OCI-LY1 (cell line): ENCODE measurements around the gene BCKDK.

Source experiments
- H2AFZ ChIP-seq: fragments of 200-600 bp; sonication (generic), shearing (Covaris generic); 2 replicates; pipeline ENCODE4 v1.6.0; 2014; ENCODE audit warnings: antibody characterized with exemption, mild to moderate bottlenecking, low read length
- H3F3A ChIP-seq: fragments of 200-600 bp; sonication (generic), shearing (Covaris generic); 2 replicates; pipeline ENCODE4 v1.6.0; 2014; ENCODE audit warnings: mild to moderate bottlenecking, antibody characterized with exemption, low read length, moderate library complexity; ENCODE audit not compliant: insufficient read depth
- H3K27ac ChIP-seq: fragments of 200-600 bp; sonication (generic); 2 replicates; pipeline ENCODE4 v1.5.1; 2014; ENCODE audit warnings: low read length, mixed run types, mild to moderate bottlenecking, low read depth; ENCODE audit not compliant: poor library complexity, severe bottlenecking
- H3K27me3 ChIP-seq: fragments of 200-600 bp; sonication (generic); 2 replicates; pipeline ENCODE4 v1.6.0; 2014; ENCODE audit warnings: antibody characterized with exemption, mild to moderate bottlenecking, low read length, moderate library complexity; ENCODE audit not compliant: insufficient read depth
- H3K36me3 ChIP-seq: fragments of 200-600 bp; sonication (generic); 2 replicates; pipeline ENCODE4 v1.6.1; 2014; ENCODE audit warnings: mild to moderate bottlenecking, antibody characterized with exemption, low read length, moderate library complexity, mixed read lengths; ENCODE audit not compliant: insufficient read depth
- H3K4me1 ChIP-seq: fragments of 200-600 bp; sonication (generic); 2 replicates; pipeline ENCODE4 v1.5.1; 2014; ENCODE audit warnings: mild to moderate bottlenecking, low read length, moderate library complexity; ENCODE audit not compliant: insufficient read depth, severe bottlenecking
- H3K4me2 ChIP-seq: fragments of 200-600 bp; sonication (generic), shearing (Covaris generic); 2 replicates; pipeline ENCODE4 v1.6.1; 2014; ENCODE audit warnings: low read length
- H3K4me3 ChIP-seq: fragments of 200-600 bp; sonication (generic); 2 replicates; pipeline ENCODE4 v1.5.1; 2014; ENCODE audit warnings: low read length, low read depth, mild to moderate bottlenecking, mixed read lengths; ENCODE audit not compliant: poor library complexity, severe bottlenecking
- H3K79me2 ChIP-seq: fragments of 200-600 bp; shearing (Covaris generic); 2 replicates; pipeline ENCODE4 v1.6.1; 2016; ENCODE audit warnings: mixed run types, low read length, mixed read lengths; ENCODE audit not compliant: insufficient read depth
- H3K9ac ChIP-seq: fragments of 200-600 bp; sonication (generic), shearing (Covaris generic); 2 replicates; pipeline ENCODE4 v1.6.1; 2014; ENCODE audit warnings: mild to moderate bottlenecking, low read length, mixed read lengths
- H3K9me2 ChIP-seq: fragments of 200-600 bp; sonication (generic), shearing (Covaris generic); 2 replicates; pipeline ENCODE4 v1.6.1; 2014; ENCODE audit warnings: low read depth, mild to moderate bottlenecking, low read length, mixed read lengths
- H3K9me3 ChIP-seq: fragments of 200-600 bp; shearing (Covaris generic); 2 replicates; pipeline ENCODE4 v1.6.1; 2014; ENCODE audit warnings: low read length, mixed read lengths
- H4K20me1 ChIP-seq: fragments of 200-600 bp; sonication (generic), shearing (Covaris generic); 2 replicates; pipeline ENCODE4 v1.6.0; 2016; ENCODE audit warnings: mild to moderate bottlenecking, low read length; ENCODE audit not compliant: insufficient read depth
- EZH2 ChIP-seq: fragments of 200-600 bp; sonication (generic), shearing (Covaris generic); IDR thresholded peaks from 2 replicates; pipeline ENCODE4 v1.8.0; 2017; ENCODE audit warnings: borderline replicate concordance, mixed run types, mild to moderate bottlenecking, antibody characterized with exemption, low read length, moderate library complexity, mixed read lengths
- TF ChIP-seq, protein P1 (sequence below): fragments of 200-600 bp; sonication (generic), shearing (Covaris generic); IDR thresholded peaks from 2 replicates; pipeline ENCODE4 v1.5.1; 2017; ENCODE audit warnings: mild to moderate bottlenecking, antibody characterized with exemption, low read length, moderate library complexity, mixed read lengths

The BCKDK gene

DNA sequence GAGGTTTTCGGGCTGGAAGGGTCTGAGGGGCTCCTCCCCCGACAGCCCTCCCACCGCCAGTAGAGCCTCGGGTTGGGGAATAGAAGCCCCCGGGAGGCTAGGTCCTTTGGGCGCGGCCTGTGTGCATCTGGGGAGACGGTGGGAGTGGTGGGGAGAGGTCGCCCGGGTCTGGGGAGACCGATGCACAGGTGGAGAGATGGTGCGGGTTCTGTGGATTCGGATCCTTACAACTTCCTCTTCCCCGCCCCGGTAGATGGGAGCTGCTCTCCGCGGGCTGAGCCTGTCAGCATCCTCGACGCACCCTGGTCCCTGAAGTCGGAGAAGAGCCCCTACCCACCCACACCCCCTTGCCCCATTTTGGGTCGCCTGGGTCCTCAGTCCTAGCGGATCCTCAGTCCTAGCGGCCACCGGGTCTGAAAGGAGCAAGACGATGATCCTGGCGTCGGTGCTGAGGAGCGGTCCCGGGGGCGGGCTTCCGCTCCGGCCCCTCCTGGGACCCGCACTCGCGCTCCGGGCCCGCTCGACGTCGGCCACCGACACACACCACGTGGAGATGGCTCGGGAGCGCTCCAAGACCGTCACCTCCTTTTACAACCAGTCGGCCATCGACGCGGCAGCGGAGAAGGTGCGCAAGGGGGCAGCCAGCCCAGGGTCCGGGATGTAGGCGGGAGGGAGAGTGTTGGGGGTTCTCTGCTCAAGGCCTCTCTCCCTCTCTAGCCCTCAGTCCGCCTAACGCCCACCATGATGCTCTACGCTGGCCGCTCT is 790 bp downstream of the BCKDK start:
- Histone ChIP-seq H3K4me3 (peak overlapping the region; percentile 95), H2AFZ (no peak overlapping the region), H3K27me3 (no peaks in the 10 kb centered on the region), H3K27ac (no peak overlapping the region), H3F3A (peaks cover 5% of the 10 kb centered on the region), H3K9ac (peak overlapping the region; percentile 95), H3K9me3 (no peaks in the 10 kb centered on the region), H3K4me2 (peak overlapping the region; percentile 94), H3K79me2 (no peaks in the 10 kb centered on the region), H4K20me1 (no peaks in the 10 kb centered on the region), H3K9me2 (no peaks in the 10 kb centered on the region), H3K36me3 (peaks cover 34% of the 10 kb centered on the region), H3K4me1 (peaks cover 25% of the 10 kb centered on the region)
- TF ChIP-seq, protein P1, sequence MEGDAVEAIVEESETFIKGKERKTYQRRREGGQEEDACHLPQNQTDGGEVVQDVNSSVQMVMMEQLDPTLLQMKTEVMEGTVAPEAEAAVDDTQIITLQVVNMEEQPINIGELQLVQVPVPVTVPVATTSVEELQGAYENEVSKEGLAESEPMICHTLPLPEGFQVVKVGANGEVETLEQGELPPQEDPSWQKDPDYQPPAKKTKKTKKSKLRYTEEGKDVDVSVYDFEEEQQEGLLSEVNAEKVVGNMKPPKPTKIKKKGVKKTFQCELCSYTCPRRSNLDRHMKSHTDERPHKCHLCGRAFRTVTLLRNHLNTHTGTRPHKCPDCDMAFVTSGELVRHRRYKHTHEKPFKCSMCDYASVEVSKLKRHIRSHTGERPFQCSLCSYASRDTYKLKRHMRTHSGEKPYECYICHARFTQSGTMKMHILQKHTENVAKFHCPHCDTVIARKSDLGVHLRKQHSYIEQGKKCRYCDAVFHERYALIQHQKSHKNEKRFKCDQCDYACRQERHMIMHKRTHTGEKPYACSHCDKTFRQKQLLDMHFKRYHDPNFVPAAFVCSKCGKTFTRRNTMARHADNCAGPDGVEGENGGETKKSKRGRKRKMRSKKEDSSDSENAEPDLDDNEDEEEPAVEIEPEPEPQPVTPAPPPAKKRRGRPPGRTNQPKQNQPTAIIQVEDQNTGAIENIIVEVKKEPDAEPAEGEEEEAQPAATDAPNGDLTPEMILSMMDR: no peak
- no peak for TF ChIP-seq EZH2

- no peak overlapping the region for H3K4me3 ChIP-seq
- no peaks in the 10 kb centered on the region for H3K79me2 ChIP-seq
- H2AFZ ChIP-seq: no peak overlapping the region
- no peak overlapping the region for H3K4me2 ChIP-seq
- H3K27ac ChIP-seq: no peak overlapping the region
- H3K4me1 ChIP-seq: peaks cover 25% of the 10 kb centered on the region
- H3K27me3 ChIP-seq: no peaks in the 10 kb centered on the region
- no peaks in the 10 kb centered on the region for H3K9me2 ChIP-seq
- H4K20me1 ChIP-seq: no peaks in the 10 kb centered on the region
- H3F3A ChIP-seq: peaks cover 5% of the 10 kb centered on the region
- no peak for TF ChIP-seq EZH2
- TF ChIP-seq, protein P1: no peak
- H3K9me3 ChIP-seq: no peaks in the 10 kb centered on the region
- no peak overlapping the region for H3K9ac ChIP-seq
- H3K36me3 ChIP-seq: peaks cover 34% of the 10 kb centered on the region
Observed at GRCh38 chr16:31109622-31110021, 1.4 kb downstream of the BCKDK start.

- Histone ChIP-seq H3K9me2 (no peaks in the 10 kb centered on the region), H3F3A (peaks cover 5% of the 10 kb centered on the region), H3K27me3 (no peaks in the 10 kb centered on the region), H4K20me1 (no peaks in the 10 kb centered on the region), H3K79me2 (no peaks in the 10 kb centered on the region), H3K27ac (no peak overlapping the region), H3K9me3 (no peaks in the 10 kb centered on the region), H3K4me1 (peaks cover 25% of the 10 kb centered on the region), H3K9ac (no peak overlapping the region), H3K4me3 (no peak overlapping the region), H3K36me3 (peaks cover 34% of the 10 kb centered on the region), H2AFZ (no peak overlapping the region), H3K4me2 (no peak overlapping the region)
- no peak for TF ChIP-seq EZH2
Observed at GRCh38 chr16:31110106-31111034, 2.2 kb downstream of the BCKDK start.
